Posterior cingulate gyrus (tissue), 11 donors: ENCODE data around the gene GSC2.
"Not testable (repeated sequence)": the region's sequence is repeated elsewhere in the genome, so short reads cannot be mapped to it uniquely, and the experiment has no call there.

Experiments
- DNase-seq, 10 donors: peaks; one replicate each; pipeline versions ENCODE4 v3.0.0 to v3.0.0-alpha.2; 2020 to 2021; ENCODE audit warnings: mixed read lengths in 3 of 10
- intact Hi-C: fragments of 100-400 bp; cut with DNase I; formaldehyde crosslinking; loops from one replicate; pipeline ENCODE4 v1.15.1; 2023

The GSC2 gene

GRCh38 chr22:19166421-19166820 lies 16.3 kb upstream of the GSC2 start:
- intact Hi-C loops, result no loop called here
- no peak for DNase-seq

GRCh38 chr22:19164425-19164824 lies 14.3 kb upstream of the GSC2 start:
- intact Hi-C loops, result no loop called here
- DNase-seq, result no peak

GRCh38 chr22:19158649-19159048 lies 8.6 kb upstream of the GSC2 start:
- DNase-seq, intact Hi-C loops: not testable (repeated sequence)

- DNase-seq, intact Hi-C loops: not testable (repeated sequence)
These were observed 6.0 kb upstream of the GSC2 start for GRCh38 chr22:19156109-19156508.

GRCh38 chr22:19152942-19153883 lies 3.1 kb upstream of the GSC2 start:
- intact Hi-C loops, result no loop called here
- DNase-seq, result no peak

- intact Hi-C loops, result no loop called here
- DNase-seq, result peak in 1 of 10 donors; percentile 63
These were observed 1.5 kb upstream of the GSC2 start for GRCh38 chr22:19151329-19152191.

GRCh38 chr22:19150482-19151328 lies 613 bp upstream of the GSC2 start:
- DNase-seq, result peak in 1 of 10 donors; percentile 50
- intact Hi-C loops, result no loop called here

GRCh38 chr22:19149047-19149883 lies 827 bp downstream of the GSC2 start:
- intact Hi-C loops, result no loop called here
- DNase-seq, result no peak

- DNase-seq, result no peak
- intact Hi-C loops, result no loop called here
These were observed 1.6 kb downstream of the GSC2 start for GRCh38 chr22:19148417-19149046.

GRCh38 chr22:19147195-19147780 lies 2.8 kb downstream of the GSC2 start:
- intact Hi-C loops, result no loop called here
- DNase-seq, result no peak

GRCh38 chr22:19146215-19146968 lies 3.7 kb downstream of the GSC2 start:
- no peak for DNase-seq
- intact Hi-C loops, result no loop called here

- intact Hi-C loops, result loop anchor here (2.0 kb wide), 2 partner anchors 21 to 487 kb away; partner anchors contain the start of gene DGCR2
- no peak for DNase-seq
These were observed 6.1 kb downstream of the GSC2 start for GRCh38 chr22:19143967-19144400.

GRCh38 chr22:19143212-19143611 lies 6.9 kb downstream of the GSC2 start:
- intact Hi-C loops, result no loop called here
- no peak for DNase-seq

GRCh38 chr22:19142394-19142793 lies 7.7 kb downstream of the GSC2 start:
- no peak for DNase-seq
- intact Hi-C loops, result no loop called here

GRCh38 chr22:19139974-19140373 lies 10.1 kb downstream of the GSC2 start:
- DNase-seq, result no peak
- intact Hi-C loops, result no loop called here

GRCh38 chr22:19139001-19139356 lies 11.1 kb downstream of the GSC2 start:
- intact Hi-C loops, result no loop called here
- no peak for DNase-seq

GRCh38 chr22:19138217-19139000 lies 11.7 kb downstream of the GSC2 start:
- no peak for DNase-seq
- intact Hi-C loops, result no loop called here
